Activated T-cell treated with anti-CD3 and anti-CD28 coated beads for 1 hour (primary cell): ENCODE data around the gene GADD45G.

Source experiments
- DNase-seq: peaks from one replicate; pipeline ENCODE4 v3.0.0-alpha.2; 2020; ENCODE audit warnings: low read depth

Gene GADD45G, protein sequence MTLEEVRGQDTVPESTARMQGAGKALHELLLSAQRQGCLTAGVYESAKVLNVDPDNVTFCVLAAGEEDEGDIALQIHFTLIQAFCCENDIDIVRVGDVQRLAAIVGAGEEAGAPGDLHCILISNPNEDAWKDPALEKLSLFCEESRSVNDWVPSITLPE

DNA sequence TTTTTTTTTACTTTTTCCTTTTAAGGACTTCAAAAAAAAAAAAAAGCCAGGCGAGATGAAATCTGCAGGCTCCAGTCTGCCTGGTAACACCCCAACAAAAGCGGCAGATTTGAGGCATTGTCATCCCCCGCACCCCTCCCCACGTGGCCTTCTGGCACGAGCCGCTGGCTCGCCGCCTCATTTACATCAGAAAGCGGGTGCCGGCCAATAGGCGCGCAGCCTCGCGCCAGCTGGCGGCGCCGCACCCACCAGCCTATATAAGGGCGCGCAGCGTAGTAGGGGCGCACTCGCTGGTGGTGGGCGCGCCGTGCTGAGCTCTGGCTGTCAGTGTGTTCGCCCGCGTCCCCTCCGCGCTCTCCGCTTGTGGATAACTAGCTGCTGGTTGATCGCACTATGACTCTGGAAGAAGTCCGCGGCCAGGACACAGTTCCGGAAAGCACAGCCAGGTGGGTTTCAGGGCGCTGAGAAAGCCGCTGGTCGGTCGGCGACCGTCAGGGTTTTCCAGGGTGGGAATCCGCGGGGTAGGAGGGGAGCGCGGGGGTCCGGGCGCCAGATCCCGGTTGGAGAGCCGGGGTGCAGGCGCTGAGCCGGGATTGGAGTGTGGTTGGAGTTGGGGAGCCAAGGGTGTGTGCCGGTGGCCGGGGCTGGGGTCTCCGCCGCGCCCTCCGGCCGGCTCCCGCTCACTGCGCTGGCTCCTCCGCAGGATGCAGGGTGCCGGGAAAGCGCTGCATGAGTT is at the start of gene GADD45G:
Gene GADD45G (plus strand): TSS at position 284 of the 736 bp plus-strand sequence. CDS start 110 bp downstream, at position 394.
- DNase-seq: peak; percentile 75

DNA sequence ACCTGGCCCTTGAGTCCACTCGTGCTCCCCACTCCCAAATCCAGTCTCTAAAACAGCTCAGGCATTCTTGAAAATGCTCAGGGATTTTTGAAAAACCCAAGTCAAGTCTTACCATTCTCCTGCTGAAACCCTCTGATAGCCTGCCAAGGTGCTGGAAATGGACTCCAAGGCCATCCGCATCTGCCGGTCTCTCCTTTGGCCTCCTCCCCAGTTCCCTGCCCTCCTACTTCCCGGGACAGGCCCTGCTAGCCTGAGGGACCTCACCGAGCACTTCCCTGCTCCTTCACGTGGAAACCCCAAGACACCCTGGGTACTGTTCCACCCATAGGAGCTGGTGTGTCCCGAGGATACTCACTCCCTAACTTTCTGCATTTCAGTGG is 49.8 kb upstream of the GADD45G start:
- no peak for DNase-seq

DNA sequence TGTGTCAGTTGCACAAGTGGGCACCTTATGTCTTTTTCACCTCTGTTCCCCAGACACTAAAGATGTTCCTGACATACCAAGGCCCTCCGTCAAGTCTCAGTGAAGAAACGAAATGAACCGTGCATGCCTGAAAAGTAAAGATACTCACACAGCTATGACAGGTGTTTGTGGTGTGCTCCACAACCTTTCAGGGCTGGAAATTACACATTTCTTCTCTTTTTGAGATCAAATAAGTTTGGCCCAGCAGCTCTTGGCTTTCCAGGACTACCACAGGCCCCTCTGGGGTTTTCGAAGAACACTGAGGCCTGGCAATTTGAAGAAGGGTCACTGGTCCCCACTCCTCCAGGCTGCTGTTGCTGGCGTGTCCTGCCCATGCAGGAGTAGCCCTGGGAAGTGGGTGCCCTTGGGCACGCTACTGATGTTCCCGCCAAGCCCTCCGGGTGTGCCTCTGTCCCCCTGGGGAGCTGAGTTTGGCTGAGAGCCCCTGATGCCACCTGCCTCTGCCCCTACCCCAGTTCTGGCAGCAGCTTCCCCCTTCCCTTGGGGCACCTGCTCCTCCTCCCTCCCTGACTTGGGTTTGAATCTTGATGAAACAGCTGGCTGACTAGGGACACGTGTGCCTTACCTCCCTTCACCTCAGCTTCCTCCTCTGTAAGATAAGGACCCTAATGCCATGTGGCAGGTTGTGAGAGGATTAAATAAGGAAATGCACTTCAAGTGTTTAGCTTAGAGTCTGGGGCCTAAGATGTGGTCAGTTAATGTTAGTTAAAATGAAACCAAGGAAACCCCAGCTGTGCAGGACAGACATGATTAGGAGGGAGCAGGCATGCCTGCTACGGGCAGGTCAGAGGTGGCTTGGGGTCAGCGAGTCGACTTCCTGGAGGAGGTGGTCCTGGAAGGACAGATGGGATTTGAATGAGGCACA is 49.1 kb upstream of the GADD45G start:
- DNase-seq: no peak

DNA sequence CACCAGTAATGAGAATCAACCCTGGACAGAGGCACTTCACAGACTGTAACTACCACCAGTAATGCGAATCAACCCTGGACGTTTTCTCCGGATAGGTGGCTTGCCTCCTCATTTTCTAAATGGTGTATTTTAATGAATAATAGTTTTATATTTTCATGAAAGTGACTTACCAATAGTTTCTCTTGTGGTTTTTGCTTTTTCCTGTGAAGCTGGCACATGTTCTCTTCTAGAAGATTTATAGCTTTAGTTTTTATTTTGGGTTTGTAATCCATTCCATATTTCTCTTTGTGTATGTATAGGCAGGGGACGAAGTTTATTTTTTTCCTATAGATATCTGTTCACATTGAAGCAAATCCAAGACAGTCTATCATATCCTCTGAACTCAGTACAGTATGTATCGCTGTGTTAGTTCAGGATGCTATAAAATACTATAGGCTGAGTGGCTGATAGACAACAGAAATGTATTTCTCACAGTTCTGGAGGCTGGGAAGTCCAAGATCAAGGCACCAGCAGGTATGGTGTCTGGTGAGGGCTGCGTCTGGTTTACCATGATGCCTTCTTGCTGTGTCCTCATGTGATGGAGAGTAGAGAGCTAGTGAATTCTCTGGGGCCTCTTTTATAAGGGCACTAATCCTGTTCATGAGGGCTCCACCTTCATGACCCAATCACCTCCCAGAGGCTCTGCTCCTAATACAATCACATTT is 46.5 kb upstream of the GADD45G start:
- no peak for DNase-seq

DNA sequence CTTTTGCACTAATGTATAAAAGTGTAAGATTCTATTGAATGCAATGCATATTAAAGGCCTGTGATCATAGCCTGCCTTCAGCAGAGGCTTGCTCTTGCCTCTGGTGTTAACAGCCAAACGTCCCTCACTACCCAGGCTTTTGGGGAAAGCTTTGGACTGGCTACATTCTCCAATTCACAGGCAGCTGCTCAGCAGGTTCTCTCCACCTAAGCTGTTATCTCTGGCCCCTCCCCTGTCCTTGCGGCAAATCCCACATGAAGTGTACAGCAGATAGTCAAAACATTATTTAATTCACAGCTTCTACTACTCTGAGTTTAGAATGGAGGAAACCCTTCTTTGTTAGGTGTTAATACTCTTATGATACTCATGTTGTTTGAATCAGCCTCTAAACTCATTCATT is 45.9 kb upstream of the GADD45G start:
- DNase-seq: no peak

DNA sequence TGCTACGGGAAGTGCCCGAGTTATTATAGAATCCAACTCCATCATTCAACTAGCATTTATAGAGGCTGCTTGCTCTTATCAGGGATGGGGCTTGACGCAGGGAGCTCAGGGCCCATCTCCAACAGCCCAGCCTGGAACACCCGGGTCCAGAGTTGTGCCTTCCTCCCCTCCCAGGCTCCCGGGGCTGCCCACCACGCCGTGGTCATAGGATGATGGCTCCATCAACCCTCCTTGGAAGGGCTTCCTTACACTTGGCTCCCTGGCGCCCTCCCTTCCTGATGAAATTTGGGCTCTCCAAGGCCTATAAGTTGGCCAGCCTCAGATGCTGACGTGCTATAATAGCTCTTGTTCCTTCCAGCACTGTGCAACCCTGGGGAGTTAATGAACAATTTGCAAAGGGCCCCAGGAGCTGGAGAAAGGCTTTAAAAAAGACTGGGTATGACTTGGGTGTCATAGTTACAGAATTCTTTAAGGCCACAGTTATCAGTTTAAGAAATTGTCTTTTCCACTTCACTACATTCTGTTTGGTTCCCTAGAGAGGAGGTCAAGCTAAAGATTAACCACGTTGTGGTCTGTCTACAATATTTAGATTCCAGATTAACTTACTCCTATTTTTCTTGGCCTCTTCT is 42.5 kb upstream of the GADD45G start:
- no peak for DNase-seq

DNA sequence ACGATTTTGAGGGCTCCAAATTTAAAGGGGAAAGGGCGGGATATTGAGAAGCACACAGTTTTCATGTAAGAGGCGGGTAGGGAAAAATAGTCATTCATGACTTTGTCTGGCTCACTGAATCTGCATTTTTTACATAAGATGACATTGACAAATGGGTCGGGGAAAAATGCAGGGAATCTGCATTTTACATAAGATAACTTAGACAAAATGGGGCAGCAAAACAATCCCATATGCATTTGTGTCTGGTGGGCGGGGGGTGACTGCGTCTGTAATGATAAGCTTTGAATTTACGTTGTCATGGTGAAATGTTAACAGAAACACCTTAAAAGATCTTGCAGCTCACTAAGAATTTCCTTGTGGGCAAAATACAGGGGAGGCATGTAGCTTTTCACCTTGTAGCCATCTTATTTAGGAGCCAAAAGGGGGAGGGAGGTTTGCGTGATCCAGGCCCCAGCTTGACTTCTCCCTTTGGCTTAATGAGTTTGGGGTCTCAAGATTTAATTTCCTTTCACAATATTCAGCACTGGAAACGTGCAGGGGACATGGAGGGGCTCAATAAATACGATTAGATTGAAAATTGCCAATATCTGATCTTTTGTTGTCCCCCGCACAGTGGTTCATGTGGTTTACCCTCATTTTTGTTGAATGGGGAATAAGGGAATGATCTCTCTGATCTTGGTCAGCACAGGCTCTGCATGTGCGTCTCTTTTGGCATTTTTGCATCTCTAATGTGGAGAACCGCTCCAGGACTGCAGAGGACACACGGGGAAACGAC is 41.1 kb upstream of the GADD45G start:
- DNase-seq: no peak

DNA sequence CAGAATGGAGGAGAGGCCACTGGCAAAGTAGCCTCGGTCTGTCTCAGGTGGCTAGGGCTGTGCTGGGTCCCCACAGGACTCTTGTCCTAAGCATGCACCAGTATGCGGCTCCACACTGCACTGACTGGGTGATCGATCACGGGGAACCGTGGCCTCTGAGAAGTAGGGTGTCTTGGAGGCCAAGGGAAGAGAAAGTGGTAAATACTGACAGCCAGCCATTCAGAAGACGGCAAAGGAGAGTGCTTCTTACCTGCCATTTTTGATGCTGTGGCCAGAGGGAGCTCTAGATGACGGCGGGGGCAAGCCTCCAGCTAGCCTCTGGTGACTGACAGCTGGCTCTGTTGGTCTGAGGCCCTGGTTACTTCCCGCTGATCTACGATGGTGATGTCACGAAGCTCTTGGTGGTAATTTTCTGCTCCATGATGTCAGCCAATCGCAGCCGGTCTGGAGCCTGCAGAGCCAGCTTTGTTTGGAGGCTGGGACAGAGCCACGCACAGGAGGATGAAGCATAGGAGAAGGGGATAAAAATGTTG is 40.4 kb upstream of the GADD45G start:
- no peak for DNase-seq

DNA sequence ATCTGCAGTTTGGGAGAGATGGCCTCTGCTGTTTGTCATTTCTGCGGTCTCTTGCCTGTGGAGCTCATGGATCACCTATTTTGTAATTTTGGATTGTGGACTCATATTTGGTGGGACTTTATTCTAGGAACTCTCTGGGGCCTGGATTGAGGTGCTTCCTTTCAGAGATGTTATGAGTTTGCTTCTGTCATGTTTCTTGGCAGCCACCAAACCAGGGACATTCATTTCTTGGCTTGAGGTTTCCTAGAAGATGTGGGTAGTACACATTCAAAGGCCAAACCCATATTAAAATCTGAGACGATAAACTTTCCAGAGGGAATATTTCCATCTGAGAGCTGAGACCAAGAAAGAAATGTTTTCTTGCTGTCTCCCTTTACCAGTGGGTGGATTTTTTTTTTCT is 37.2 kb upstream of the GADD45G start:
- DNase-seq: no peak

DNA sequence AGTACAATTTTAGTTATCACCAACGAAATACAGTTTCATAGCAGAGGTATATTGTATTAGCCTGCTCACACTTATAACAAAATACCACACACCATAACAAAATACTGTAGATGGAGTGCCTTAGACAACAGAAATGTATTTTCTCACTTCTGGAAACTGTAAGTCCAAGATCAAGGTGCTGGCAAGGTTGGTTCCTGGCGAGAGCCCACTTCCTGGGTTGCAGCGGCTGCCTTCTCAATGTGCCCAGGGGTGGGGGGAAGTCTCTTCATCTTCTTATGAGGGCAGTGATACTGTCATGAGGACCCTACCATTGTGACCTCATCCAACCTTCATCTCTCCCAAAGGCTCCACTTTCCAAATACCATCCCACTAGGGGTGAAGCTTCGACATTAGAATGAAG is 30.5 kb upstream of the GADD45G start:
- DNase-seq: no peak

DNA sequence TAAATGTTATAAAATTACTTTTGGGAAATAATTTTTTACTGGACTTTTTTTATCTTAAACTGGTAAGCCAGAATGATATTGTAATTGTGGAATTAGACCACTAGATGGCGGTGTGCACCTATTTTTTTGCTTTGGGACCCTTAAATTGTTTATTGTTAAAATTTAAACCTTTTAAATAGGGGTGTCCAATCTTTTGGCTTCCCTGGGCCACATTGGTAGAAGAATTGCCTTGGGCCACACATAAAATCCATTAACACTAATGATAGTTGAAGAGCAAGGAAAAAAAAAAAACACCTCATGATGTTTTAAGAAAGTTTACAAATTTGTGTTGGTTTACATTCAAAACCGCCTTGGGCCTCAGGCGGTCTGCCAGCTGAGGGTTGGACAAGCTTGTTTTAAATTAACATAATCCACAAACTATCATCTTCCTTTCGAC is 28.4 kb upstream of the GADD45G start:
- DNase-seq: no peak

DNA sequence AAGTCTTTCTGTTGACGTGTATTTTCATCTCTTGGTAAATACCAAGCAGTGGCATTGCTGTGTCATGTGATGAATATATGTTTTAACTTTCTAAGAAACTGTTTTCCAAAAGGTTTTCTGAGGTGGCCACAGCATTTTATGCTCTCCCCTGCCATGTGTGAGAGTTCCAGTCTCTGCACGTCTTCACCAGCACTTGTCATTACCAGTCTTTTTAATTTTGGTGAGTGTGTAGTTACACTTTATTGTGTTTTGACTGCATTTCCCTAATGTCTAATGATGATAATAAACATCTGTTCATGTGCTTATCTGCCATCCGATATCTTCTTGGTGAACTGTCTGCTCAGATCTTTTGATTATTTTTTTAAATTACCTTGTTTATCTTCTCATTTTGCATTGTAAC is 27.4 kb upstream of the GADD45G start:
- no peak for DNase-seq

DNA sequence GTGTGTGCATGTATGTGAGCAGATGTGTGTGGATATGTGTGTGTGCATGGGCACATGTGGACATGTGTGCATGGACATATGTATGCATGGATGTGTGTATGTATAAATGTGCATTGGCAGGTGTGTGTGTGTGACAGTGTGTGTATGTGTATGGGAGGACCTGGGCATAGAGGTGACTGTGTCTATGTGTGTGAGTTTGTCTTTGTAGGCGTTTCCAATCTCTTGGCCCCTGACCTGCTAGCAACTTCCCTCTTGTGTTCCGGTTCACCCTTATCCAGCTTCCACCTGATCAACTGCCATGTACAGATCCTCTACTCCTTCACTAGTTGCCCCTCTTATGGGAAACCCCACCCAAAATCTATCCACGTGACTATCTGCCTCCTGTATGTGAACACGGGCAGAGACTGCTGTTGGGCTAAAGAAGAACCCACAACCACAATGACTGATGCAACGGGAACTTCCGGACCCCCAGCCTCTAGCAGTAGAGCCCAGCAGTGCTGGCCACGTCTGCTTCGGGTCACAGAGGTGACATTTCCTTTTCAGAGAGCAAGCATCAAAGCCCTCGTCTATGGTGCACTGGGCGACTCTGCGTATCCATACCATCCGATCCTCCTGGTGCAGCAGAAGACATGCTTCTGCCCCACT is 24.9 kb upstream of the GADD45G start:
- no peak for DNase-seq

DNA sequence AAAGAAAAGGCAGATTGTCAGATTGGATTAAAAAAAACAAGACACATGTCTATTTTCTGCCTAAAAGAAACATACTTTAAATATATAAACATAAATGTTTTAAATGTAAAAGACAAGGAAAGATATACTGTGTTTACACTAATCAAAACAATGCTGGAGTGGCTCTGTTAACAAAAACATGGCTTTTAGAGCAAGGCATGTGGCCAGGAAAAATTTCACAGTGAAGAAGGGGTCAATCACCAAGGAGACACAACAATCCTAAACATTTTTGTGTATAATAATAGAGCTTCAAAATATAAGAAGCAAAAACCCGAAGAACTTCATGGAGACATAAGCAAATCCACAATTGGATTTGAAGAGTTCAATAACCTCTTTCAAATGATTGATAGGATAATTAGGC is 18.5 kb upstream of the GADD45G start:
- no peak for DNase-seq

DNA sequence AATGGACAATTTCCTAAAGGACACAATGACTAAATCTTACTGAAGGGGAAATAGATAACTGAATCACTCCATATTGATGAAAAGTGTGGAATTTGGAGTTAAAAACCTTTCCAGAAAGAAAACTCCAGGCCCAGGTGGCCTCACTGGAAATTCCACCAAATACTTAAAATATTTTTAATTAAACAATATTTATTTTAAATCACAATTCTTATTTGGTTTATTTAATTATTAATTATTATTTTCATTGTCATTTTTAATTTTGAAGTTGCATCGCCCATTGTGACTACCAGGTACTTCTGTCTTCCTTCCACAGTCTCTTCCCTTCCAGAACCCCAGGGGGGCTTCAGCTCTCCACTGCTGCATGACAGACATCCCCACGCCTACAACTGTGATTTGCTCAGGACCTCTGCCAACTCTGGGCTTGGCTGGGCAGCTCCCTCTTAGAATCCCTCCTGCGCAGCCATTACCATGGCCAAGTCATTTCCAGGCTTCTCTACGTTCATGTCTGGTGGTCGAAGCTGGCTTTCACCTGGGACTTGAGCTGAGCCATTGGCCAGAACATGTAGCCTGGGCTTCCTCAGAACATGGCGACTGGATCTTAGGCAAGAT is 16.4 kb upstream of the GADD45G start:
- DNase-seq: no peak

DNA sequence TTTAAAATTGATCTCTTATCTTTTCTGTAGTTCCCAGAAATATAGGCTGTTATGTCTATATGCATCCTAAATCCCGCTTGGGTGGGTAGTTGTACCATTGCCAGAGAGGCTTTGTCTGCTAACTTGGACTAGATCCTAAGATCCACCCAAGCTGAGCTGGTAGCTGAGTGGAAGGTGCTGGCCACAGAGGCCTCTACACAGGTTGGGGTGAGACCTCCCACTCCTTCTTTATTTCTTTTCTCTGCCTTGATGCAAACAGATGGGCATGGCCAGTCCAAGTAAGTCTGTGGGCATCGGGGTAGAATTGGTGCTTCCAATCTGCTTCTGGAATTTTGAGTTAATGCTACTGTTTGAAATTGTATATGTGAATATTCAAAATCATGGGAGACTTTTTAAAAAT is 14.4 kb upstream of the GADD45G start:
- no peak for DNase-seq

DNA sequence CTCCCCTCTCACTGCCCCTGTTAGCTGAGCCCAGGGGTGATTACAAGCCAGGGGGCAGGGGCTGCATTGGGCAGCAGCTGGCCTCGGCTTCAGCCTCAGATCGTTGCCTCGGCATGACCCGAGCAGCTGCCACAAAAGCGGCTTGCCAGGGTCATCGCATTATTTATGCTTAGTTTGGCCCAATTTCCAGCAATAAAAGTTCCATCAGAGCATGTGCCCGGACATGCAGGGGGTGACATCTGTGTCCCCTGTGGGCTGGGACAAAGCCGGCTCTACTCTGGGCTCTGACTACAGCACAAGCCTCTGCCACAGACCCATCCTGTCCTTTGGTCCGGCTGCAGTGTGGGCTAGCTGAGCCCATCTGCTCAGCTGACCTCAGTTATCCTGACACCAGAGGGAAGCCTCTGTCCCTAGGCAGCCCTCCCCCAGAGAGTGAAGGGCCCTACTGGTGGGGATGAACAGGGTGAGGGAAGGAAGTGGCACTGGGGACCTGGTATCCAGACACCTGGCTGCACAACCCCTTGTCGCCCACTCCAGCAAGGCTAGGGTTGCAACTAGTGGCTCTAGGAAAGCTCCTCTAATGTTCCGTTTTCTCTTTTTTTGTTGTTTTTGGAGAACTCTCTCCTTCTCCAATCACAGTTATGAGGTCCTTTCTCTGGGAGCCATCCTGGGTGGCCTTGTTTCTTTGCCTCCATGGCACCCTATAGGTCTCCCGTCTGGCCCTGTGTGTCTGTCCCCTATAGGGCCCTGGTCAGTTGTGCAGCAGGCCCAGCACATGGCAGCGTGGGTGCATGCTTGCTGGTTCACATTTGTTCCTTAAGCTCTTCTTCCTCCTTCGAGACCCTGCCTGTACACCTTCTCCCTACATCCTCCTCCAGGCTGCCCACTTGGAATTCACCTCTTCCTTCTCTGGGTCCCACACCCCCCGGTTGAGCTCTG is 13.3 kb upstream of the GADD45G start:
- DNase-seq: no peak

DNA sequence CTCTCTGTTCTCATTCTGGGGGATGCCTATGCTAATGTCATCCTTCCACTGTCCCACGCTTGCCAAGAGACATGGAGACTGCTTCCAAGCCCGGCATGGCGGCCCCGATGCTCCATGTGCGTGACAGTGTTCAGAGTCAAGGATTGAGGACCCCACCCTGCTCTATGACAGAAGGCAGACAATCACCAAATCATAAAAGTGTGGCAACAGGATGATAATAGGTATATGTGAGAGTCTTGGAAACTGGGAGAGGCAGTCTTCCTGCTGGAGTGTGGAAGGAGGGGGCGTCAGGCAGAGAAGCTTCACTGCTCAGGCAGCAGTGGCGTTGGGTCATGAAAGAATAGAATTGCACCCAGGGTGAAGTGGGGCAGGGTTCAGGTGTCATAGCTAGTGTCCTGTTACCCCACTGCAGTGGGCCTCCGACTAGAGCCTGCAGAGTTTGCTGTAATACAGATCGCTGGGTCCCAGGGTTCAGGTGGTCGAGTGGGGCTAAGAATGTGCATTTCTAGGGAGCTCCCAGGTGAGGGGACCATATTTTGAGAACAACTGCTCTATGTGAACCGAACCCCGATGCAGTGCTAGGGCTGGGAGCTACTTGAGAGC is 12.5 kb upstream of the GADD45G start:
- DNase-seq: no peak
